H9 (cell line): ENCODE results near the gene CPAMD8. TPM values are rescaled to one million over a fixed set of nuclear protein-coding genes. Genes with fewer than 3 reads are reported as not detected.

Experiments
- DNase-seq: peaks from one replicate; pipeline ENCODE4 v3.0.0-alpha.2; 2017
- H2AFZ ChIP-seq: one replicate; pipeline ENCODE4 v1.6.1; 2013; ENCODE audit warnings: mild to moderate bottlenecking, low read length, control low read depth, moderate library complexity
- H2AK5ac ChIP-seq: 2 replicates; pipeline ENCODE4 v1.6.1; 2013; ENCODE audit warnings: low read length, control low read depth, mixed read lengths; ENCODE audit not compliant: insufficient read length
- H2BK120ac ChIP-seq: one replicate; pipeline ENCODE4 v1.6.1; 2013; ENCODE audit warnings: low read depth, mild to moderate bottlenecking, low read length, control low read depth, inconsistent platforms; ENCODE audit not compliant: poor library complexity, severe bottlenecking
- H2BK12ac ChIP-seq: 2 replicates; pipeline ENCODE4 v1.6.1; 2013; ENCODE audit warnings: low read length, control low read depth, mixed read lengths, low read depth; ENCODE audit not compliant: insufficient read length
- H2BK15ac ChIP-seq: 2 replicates; pipeline ENCODE4 v1.6.1; 2013; ENCODE audit warnings: low read depth, low read length, control low read depth
- H2BK20ac ChIP-seq: one replicate; pipeline ENCODE4 v1.6.1; 2013; ENCODE audit warnings: low read depth, mild to moderate bottlenecking, low read length, control low read depth, inconsistent platforms; ENCODE audit not compliant: poor library complexity, severe bottlenecking
- H2BK5ac ChIP-seq: 2 replicates; pipeline ENCODE4 v1.6.1; 2013; ENCODE audit warnings: low read length, control low read depth, mixed read lengths; ENCODE audit not compliant: insufficient read length
- H3K14ac ChIP-seq: 2 replicates; pipeline ENCODE4 v1.6.1; 2013; ENCODE audit warnings: low read length, control low read depth; ENCODE audit not compliant: insufficient read depth
- H3K18ac ChIP-seq: 2 replicates; pipeline ENCODE4 v1.6.1; 2013; ENCODE audit warnings: low read depth, mild to moderate bottlenecking, mixed read lengths, low read length, control low read depth; ENCODE audit not compliant: insufficient read length
- H3K23ac ChIP-seq: 2 replicates; pipeline ENCODE4 v1.6.1; 2013; ENCODE audit warnings: low read length, control low read depth, mixed read lengths, low read depth; ENCODE audit not compliant: insufficient read length
- H3K23me2 ChIP-seq: 2 replicates; pipeline ENCODE4 v1.6.1; 2013; ENCODE audit warnings: low read depth, mild to moderate bottlenecking, mixed read lengths, low read length, control low read depth; ENCODE audit not compliant: insufficient read length, poor library complexity, severe bottlenecking
- H3K27ac ChIP-seq: 2 replicates; pipeline ENCODE4 v1.5.1; 2013; ENCODE audit warnings: low read length, control low read depth, mixed read lengths, low read depth; ENCODE audit not compliant: insufficient read length
- H3K27me3 ChIP-seq: 2 replicates; pipeline ENCODE4 v1.6.1; 2013; ENCODE audit warnings: low read length, control low read depth, inconsistent platforms; ENCODE audit not compliant: insufficient read depth
- H3K4ac ChIP-seq: 2 replicates; pipeline ENCODE4 v1.6.1; 2013; ENCODE audit warnings: low read depth, mild to moderate bottlenecking, control low read depth, inconsistent platforms, low read length, moderate library complexity
- H3K4me1 ChIP-seq: 2 replicates; pipeline ENCODE4 v1.6.1; 2013; ENCODE audit warnings: low read length, control low read depth, inconsistent platforms; ENCODE audit not compliant: insufficient read depth
- H3K4me2 ChIP-seq: 2 replicates; pipeline ENCODE4 v1.6.1; 2013; ENCODE audit warnings: low read length, control low read depth, mixed read lengths; ENCODE audit not compliant: insufficient read length, insufficient read depth
- H3K56ac ChIP-seq: 2 replicates; pipeline ENCODE4 v1.6.1; 2013; ENCODE audit warnings: low read depth, mild to moderate bottlenecking, mixed read lengths, low read length, control low read depth; ENCODE audit not compliant: insufficient read length
- H3K79me1 ChIP-seq: 2 replicates; pipeline ENCODE4 v1.6.1; 2013; ENCODE audit warnings: low read depth, mild to moderate bottlenecking, moderate library complexity, low read length, control low read depth, inconsistent platforms; ENCODE audit not compliant: insufficient read depth, poor library complexity, severe bottlenecking
- H3K79me2 ChIP-seq: 2 replicates; pipeline ENCODE4 v1.6.1; 2013; ENCODE audit warnings: low read length, control low read depth, inconsistent platforms; ENCODE audit not compliant: insufficient read depth
- H3K9ac ChIP-seq: 2 replicates; pipeline ENCODE4 v1.6.1; 2013; ENCODE audit warnings: low read length, control low read depth, mixed read lengths; ENCODE audit not compliant: insufficient read length; ENCODE audit errors: extremely low read depth
- H3K9me3 ChIP-seq: one replicate; pipeline ENCODE4 v1.6.1; 2013; ENCODE audit warnings: low read depth, low read length, inconsistent platforms; ENCODE audit not compliant: control insufficient read depth
- H3T11ph ChIP-seq: one replicate; pipeline ENCODE4 v1.6.1; 2013; ENCODE audit warnings: mild to moderate bottlenecking, low read length, control low read depth, inconsistent platforms
- H4K20me1 ChIP-seq: one replicate; pipeline ENCODE4 v1.6.1; 2013; ENCODE audit not compliant: control insufficient read depth, insufficient read length, insufficient read depth
- H4K5ac ChIP-seq: 2 replicates; pipeline ENCODE4 v1.6.1; 2013; ENCODE audit warnings: low read depth, mild to moderate bottlenecking, mixed read lengths, low read length, control low read depth; ENCODE audit not compliant: insufficient read length
- H4K8ac ChIP-seq: replicated peaks from 2 replicates; pipeline ENCODE4 v1.6.1; 2013; ENCODE audit warnings: low read length, control low read depth, mixed read lengths, low read depth; ENCODE audit not compliant: insufficient read length
- H4K91ac ChIP-seq: 2 replicates; pipeline ENCODE4 v1.6.1; 2013; ENCODE audit warnings: low read depth, mild to moderate bottlenecking, moderate library complexity, mixed read lengths, low read length, control low read depth; ENCODE audit not compliant: insufficient read length
- H3K27ac Mint-ChIP-seq, 3 experiments: 2 replicates in 2 of 3; 3 replicates in 1 of 3; pipeline ENCODE4 v1.8.0; 2020 to 2021; ENCODE audit warnings: mixed read lengths in 3 of 3, mild to moderate bottlenecking in 1 of 3, moderate library complexity in 1 of 3
- H3K27me3 Mint-ChIP-seq: 2 replicates; pipeline ENCODE4 v1.8.0; 2021; ENCODE audit warnings: low read depth, mild to moderate bottlenecking, moderate library complexity, mixed read lengths
- H3K36me3 Mint-ChIP-seq, 3 experiments: 2 replicates in 2 of 3; 3 replicates in 1 of 3; pipeline ENCODE4 v1.8.0; 2020 to 2021; ENCODE audit warnings: low read depth in 3 of 3, mixed read lengths in 3 of 3; ENCODE audit not compliant: insufficient read depth in 1 of 3
- H3K4me1 Mint-ChIP-seq, 2 experiments: 2 replicates each; pipeline ENCODE4 v1.8.0; 2020; ENCODE audit warnings: mixed read lengths in 2 of 2
- H3K4me3 Mint-ChIP-seq, 2 experiments: 2 replicates in 1 of 2; 3 replicates in 1 of 2; pipeline ENCODE4 v1.8.0; 2020 to 2021; ENCODE audit warnings: mild to moderate bottlenecking in 2 of 2, mixed read lengths in 2 of 2, moderate library complexity in 1 of 2
- H3K9me3 Mint-ChIP-seq, 2 experiments: 2 replicates in 1 of 2; 3 replicates in 1 of 2; pipeline ENCODE4 v1.8.0; 2020; ENCODE audit warnings: mild to moderate bottlenecking in 2 of 2, mixed read lengths in 2 of 2, moderate library complexity in 1 of 2
- WGBS: extraction: QIAGEN DNeasy Blood & Tissue Kit; methylation state at CpG from one replicate; pipeline ENCODE4 v1.1.7; 2013; ENCODE audit warnings: missing lambda C conversion rate, low lambda C conversion rate, mixed read lengths; ENCODE audit not compliant: insufficient read length; ENCODE audit errors: extremely low coverage; 5-methylcytosine and 5-hydroxymethylcytosine counted together
- total RNA-seq: library from RNA; stranded (reverse); gene quantifications from 2 replicates; pipeline ENCODE4 v1.2.1, GENCODE V29; 2021
- TF ChIP-seq, protein P1 (sequence below): fragments of 200-600 bp; sonication (generic); conservative IDR thresholded peaks from 3 replicates; pipeline ENCODE4 v1.8.0; 2021; ENCODE audit warnings: antibody characterized with exemption, mild to moderate bottlenecking

Gene CPAMD8
- total RNA-seq, 1 experiment from 2014 or later = 12.0 TPM

- Histone ChIP-seq H4K20me1 (no peaks in the 10 kb centered on the region), H4K8ac (no peak overlapping the region), H3K56ac (no peak overlapping the region), H2BK15ac (no peak overlapping the region), H4K91ac (no peak overlapping the region), H4K5ac (no peak overlapping the region), H3K4me2 (no peak overlapping the region), H2BK5ac (no peak overlapping the region), H3K4ac (no peak overlapping the region), H3K23ac (no peak overlapping the region), H3K9me3 (no peaks in the 10 kb centered on the region), H2BK12ac (no peak overlapping the region), H3K27me3 (no peaks in the 10 kb centered on the region), H2AFZ (no peak overlapping the region), H3K14ac (no peak overlapping the region; the same call in 1 of the 2 replicates), H3K79me2 (no peaks in the 10 kb centered on the region), H3K23me2 (no peaks in the 10 kb centered on the region), H3K18ac (no peak overlapping the region), H2BK120ac (no peak overlapping the region), H2BK20ac (no peak overlapping the region), H3K27ac (no peak overlapping the region), H3K9ac (no peak overlapping the region), H2AK5ac (no peak overlapping the region), H3K4me1 (no peaks in the 10 kb centered on the region), H3K79me1 (no peaks in the 10 kb centered on the region), H3T11ph (no peak overlapping the region)
- TF ChIP-seq, protein P1, sequence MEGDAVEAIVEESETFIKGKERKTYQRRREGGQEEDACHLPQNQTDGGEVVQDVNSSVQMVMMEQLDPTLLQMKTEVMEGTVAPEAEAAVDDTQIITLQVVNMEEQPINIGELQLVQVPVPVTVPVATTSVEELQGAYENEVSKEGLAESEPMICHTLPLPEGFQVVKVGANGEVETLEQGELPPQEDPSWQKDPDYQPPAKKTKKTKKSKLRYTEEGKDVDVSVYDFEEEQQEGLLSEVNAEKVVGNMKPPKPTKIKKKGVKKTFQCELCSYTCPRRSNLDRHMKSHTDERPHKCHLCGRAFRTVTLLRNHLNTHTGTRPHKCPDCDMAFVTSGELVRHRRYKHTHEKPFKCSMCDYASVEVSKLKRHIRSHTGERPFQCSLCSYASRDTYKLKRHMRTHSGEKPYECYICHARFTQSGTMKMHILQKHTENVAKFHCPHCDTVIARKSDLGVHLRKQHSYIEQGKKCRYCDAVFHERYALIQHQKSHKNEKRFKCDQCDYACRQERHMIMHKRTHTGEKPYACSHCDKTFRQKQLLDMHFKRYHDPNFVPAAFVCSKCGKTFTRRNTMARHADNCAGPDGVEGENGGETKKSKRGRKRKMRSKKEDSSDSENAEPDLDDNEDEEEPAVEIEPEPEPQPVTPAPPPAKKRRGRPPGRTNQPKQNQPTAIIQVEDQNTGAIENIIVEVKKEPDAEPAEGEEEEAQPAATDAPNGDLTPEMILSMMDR = no peak
- Mint-ChIP-seq H3K9me3 (peaks cover 27 to 28% of the 10 kb centered on the region in 2 experiments), H3K4me1 (no peaks in the 10 kb centered on the region), H3K36me3 (peaks cover 8 to 25% (median 10%) of the 10 kb centered on the region in 3 experiments; a peak in 6 of 7 replicates), H3K27me3 (peaks cover 10% of the 10 kb centered on the region), H3K4me3 (no peak overlapping the region), H3K27ac (no peak overlapping the region)
- no CpG with 5 or more reads among the region's 4 CpGs for WGBS
- no peak for DNase-seq
Measured at GRCh38 chr19:16931306-16931705, 95.3 kb downstream of the CPAMD8 start.
